ENCODE data around the gene ACER1. TPM values are rescaled to one million over a fixed set of nuclear protein-coding genes. Genes with fewer than 3 reads are reported as not detected.
"Not testable (repeated sequence)": the region's sequence is repeated elsewhere in the genome, so short reads cannot be mapped to it uniquely, and the experiment has no call there.

ACER1 gene
- total RNA-seq, 1 donor from 2014 or later, result not detected

GRCh38 chr19:6319376-6319775 lies 14.0 kb downstream of the ACER1 start:
- Mint-ChIP-seq H3K27me3 (ENCODE audit: low read depth) (no peaks in the 10 kb centered on the region), H3K27ac (no peak overlapping the region), H3K4me1 (no peaks in the 10 kb centered on the region), H3K9me3 (peaks cover 5% of the 10 kb centered on the region), H3K4me3 (no peak overlapping the region), H3K36me3 (no peaks in the 10 kb centered on the region)
- no peak for TF ChIP-seq CTCF (IDR thresholded peaks at IDR 0.05; ENCODE audit: unreplicated experiment)
- no peak for DNase-seq (ENCODE audit: low spot score in 2 of 2, unreplicated experiment in 2 of 2)

- Mint-ChIP-seq H3K27me3 (ENCODE audit: low read depth) (no peaks in the 10 kb centered on the region), H3K9me3 (peaks cover 5% of the 10 kb centered on the region), H3K4me1 (no peaks in the 10 kb centered on the region), H3K4me3 (no peak overlapping the region), H3K36me3 (no peaks in the 10 kb centered on the region), H3K27ac (no peak overlapping the region)
- no peak for TF ChIP-seq CTCF (IDR thresholded peaks at IDR 0.05; ENCODE audit: unreplicated experiment)
- DNase-seq (ENCODE audit: low spot score in 2 of 2, unreplicated experiment in 2 of 2), result no peak
These were observed 14.6 kb downstream of the ACER1 start for GRCh38 chr19:6318772-6319171.

- H3K4me3 Mint-ChIP-seq; H3K27me3 Mint-ChIP-seq (ENCODE audit: low read depth); H3K4me1 Mint-ChIP-seq; H3K36me3 Mint-ChIP-seq; H3K27ac Mint-ChIP-seq; DNase-seq (ENCODE audit: low spot score in 2 of 2, unreplicated experiment in 2 of 2): not testable (repeated sequence)
- H3K9me3 Mint-ChIP-seq, result peaks cover 11% of the 10 kb centered on the region
These were observed 17.8 kb downstream of the ACER1 start for GRCh38 chr19:6315646-6316045.

- H3K4me1 Mint-ChIP-seq, result no peaks in the 10 kb centered on the region
- H3K27ac Mint-ChIP-seq, result no peak overlapping the region
- no peaks in the 10 kb centered on the region for H3K36me3 Mint-ChIP-seq
- H3K4me3 Mint-ChIP-seq, result no peak overlapping the region
- no peak for DNase-seq (ENCODE audit: low spot score in 2 of 2, unreplicated experiment in 2 of 2)
- TF ChIP-seq CTCF (IDR thresholded peaks at IDR 0.05; ENCODE audit: unreplicated experiment), result no peak
- peaks cover 15% of the 10 kb centered on the region for H3K9me3 Mint-ChIP-seq
- peaks cover 3% of the 10 kb centered on the region for H3K27me3 Mint-ChIP-seq (ENCODE audit: low read depth)
These were observed 19.9 kb downstream of the ACER1 start for GRCh38 chr19:6313398-6313969.

- Mint-ChIP-seq H3K27ac (no peak overlapping the region), H3K4me3 (no peak overlapping the region), H3K4me1 (no peaks in the 10 kb centered on the region), H3K36me3 (no peaks in the 10 kb centered on the region), H3K9me3 (peaks cover 15% of the 10 kb centered on the region), H3K27me3 (ENCODE audit: low read depth) (peaks cover 3% of the 10 kb centered on the region)
- no peak for DNase-seq (ENCODE audit: low spot score in 2 of 2, unreplicated experiment in 2 of 2)
- TF ChIP-seq CTCF (IDR thresholded peaks at IDR 0.05; ENCODE audit: unreplicated experiment), result no peak
These were observed 21.4 kb downstream of the ACER1 start for GRCh38 chr19:6312018-6312417.

GRCh38 chr19:6298413-6298812 lies 35.0 kb downstream of the ACER1 start:
- H3K27ac Mint-ChIP-seq, result no peak overlapping the region
- DNase-seq (ENCODE audit: low spot score in 2 of 2, unreplicated experiment in 2 of 2), result no peak
- no peaks in the 10 kb centered on the region for H3K4me1 Mint-ChIP-seq
- H3K27me3 Mint-ChIP-seq (ENCODE audit: low read depth), result no peaks in the 10 kb centered on the region
- H3K4me3 Mint-ChIP-seq, result no peak overlapping the region
- H3K9me3 Mint-ChIP-seq, result peaks cover 20% of the 10 kb centered on the region
- no peak for TF ChIP-seq CTCF (IDR thresholded peaks at IDR 0.05; ENCODE audit: unreplicated experiment)
- peaks cover 3% of the 10 kb centered on the region for H3K36me3 Mint-ChIP-seq

Measured in mesothelial cell of epicardium (in vitro differentiated cells).